Astrocyte of the cerebellum (primary cell): ENCODE results near the gene SMAD6.
A peak's percentile ranks its signal among the peaks of the same experiment; 100 is the strongest.

ENCODE experiments used
- DNase-seq: peaks from one replicate; pipeline ENCODE4 v3.0.0-alpha.2; 2011; ENCODE audit warnings: low read depth
- H3K4me3 ChIP-seq: 2 replicates; pipeline ENCODE4 v1.5.1; 2011; ENCODE audit warnings: mild to moderate bottlenecking, low read depth, low read length, moderate library complexity
- CTCF ChIP-seq: IDR thresholded peaks from 2 replicates; pipeline ENCODE4 v1.5.1; 2012; ENCODE audit warnings: low read length, low read depth, moderate library complexity, mild to moderate bottlenecking; ENCODE audit errors: missing control alignments
- in situ Hi-C: cut with HindIII; loops from 2 replicates; pipeline ENCODE4 v1.10.0; 2017; ENCODE audit warnings: low sequenced_read_pairs

SMAD6 gene

GRCh38 chr15:66785637-66786036 is 83.6 kb downstream of the SMAD6 start:
- TF ChIP-seq CTCF: no peak
- in situ Hi-C loops: no loop called here
- no peak overlapping the region for H3K4me3 ChIP-seq
- peak; percentile 73 for DNase-seq

GRCh38 chr15:66786222-66786621 is 84.2 kb downstream of the SMAD6 start:
- no peak overlapping the region for H3K4me3 ChIP-seq
- DNase-seq: no peak
- no peak for TF ChIP-seq CTCF
- in situ Hi-C loops: no loop called here

GRCh38 chr15:66786708-66787488 is 84.9 kb downstream of the SMAD6 start:
- in situ Hi-C loops: no loop called here
- no peak for TF ChIP-seq CTCF

GRCh38 chr15:66787489-66787871 is 85.4 kb downstream of the SMAD6 start:
- in situ Hi-C loops: no loop called here
- DNase-seq: no peak
- TF ChIP-seq CTCF: no peak
- H3K4me3 ChIP-seq: no peak overlapping the region

More at GRCh38 chr15:66786708-66787488, 84.9 kb downstream of the SMAD6 start:
- DNase-seq: no peak
- no peak overlapping the region for H3K4me3 ChIP-seq

GRCh38 chr15:66788024-66788423 is 86.0 kb downstream of the SMAD6 start:
- no peak for DNase-seq
- H3K4me3 ChIP-seq: no peak overlapping the region
- in situ Hi-C loops: no loop called here
- no peak for TF ChIP-seq CTCF

- in situ Hi-C loops: loop anchor here (5.0 kb wide), 2 partner anchors 58 to 67 kb away; no protein-coding TSS in a partner anchor
- no peak for DNase-seq
- TF ChIP-seq CTCF: peak; percentile 73
- H3K4me3 ChIP-seq: no peak overlapping the region
Measured at GRCh38 chr15:66789029-66790025, 87.3 kb downstream of the SMAD6 start.
